Measurements from ENCODE around the gene ZMIZ1.

Gene ZMIZ1

GRCh38 chr10:79358811-79359210 lies 290.0 kb downstream of the ZMIZ1 start:
- no peak for DNase-seq (ENCODE audit: low read depth)
- no peak for TF ChIP-seq CTCF (conservative IDR thresholded peaks at IDR 0.05; ENCODE audit: low read depth, low read length)

GRCh38 chr10:79359816-79360498 lies 291.2 kb downstream of the ZMIZ1 start:
- no peak for DNase-seq (ENCODE audit: low read depth)
- H3K4me3 ChIP-seq (ENCODE audit: low read length) = no peak overlapping the region
- TF ChIP-seq CTCF (conservative IDR thresholded peaks at IDR 0.05; ENCODE audit: low read depth, low read length) = no peak

More at GRCh38 chr10:79358811-79359210, 290.0 kb downstream of the ZMIZ1 start:
- H3K4me3 ChIP-seq (ENCODE audit: low read length) = no peak overlapping the region

GRCh38 chr10:79360499-79361342 lies 292.0 kb downstream of the ZMIZ1 start:
- no peak overlapping the region for H3K4me3 ChIP-seq (ENCODE audit: low read length)
- no peak for DNase-seq (ENCODE audit: low read depth)
- TF ChIP-seq CTCF (conservative IDR thresholded peaks at IDR 0.05; ENCODE audit: low read depth, low read length) = no peak

GRCh38 chr10:79361726-79362397 lies 293.1 kb downstream of the ZMIZ1 start:
- H3K4me3 ChIP-seq (ENCODE audit: low read length) = no peak overlapping the region
- no peak for TF ChIP-seq CTCF (conservative IDR thresholded peaks at IDR 0.05; ENCODE audit: low read depth, low read length)
- DNase-seq (ENCODE audit: low read depth) = no peak

All from retinal pigment epithelial cell (primary cell).